Tibial nerve (tissue), 4 donors: ENCODE results near the gene SAMD14.

Experiments used
- EP300 ChIP-seq, 2 donors: sonication (generic); formaldehyde crosslinking; IDR thresholded peaks; one replicate each; pipeline ENCODE4 v1.6.1; 2017; ENCODE audit warnings: antibody characterized with exemption in 2 of 2, mild to moderate bottlenecking in 1 of 2
- TF ChIP-seq, protein P1 (sequence below), 5 experiments: fragments of 200-600 bp in 3 of 5; fragments of 450-650 bp in 2 of 5; sonication (generic) in 3 of 5; IDR thresholded peaks; one replicate each; pipeline ENCODE4 v1.5.1; 2016 to 2019; ENCODE audit warnings: antibody characterized with exemption in 5 of 5, mild to moderate bottlenecking in 3 of 5, moderate library complexity in 2 of 5

DNA sequence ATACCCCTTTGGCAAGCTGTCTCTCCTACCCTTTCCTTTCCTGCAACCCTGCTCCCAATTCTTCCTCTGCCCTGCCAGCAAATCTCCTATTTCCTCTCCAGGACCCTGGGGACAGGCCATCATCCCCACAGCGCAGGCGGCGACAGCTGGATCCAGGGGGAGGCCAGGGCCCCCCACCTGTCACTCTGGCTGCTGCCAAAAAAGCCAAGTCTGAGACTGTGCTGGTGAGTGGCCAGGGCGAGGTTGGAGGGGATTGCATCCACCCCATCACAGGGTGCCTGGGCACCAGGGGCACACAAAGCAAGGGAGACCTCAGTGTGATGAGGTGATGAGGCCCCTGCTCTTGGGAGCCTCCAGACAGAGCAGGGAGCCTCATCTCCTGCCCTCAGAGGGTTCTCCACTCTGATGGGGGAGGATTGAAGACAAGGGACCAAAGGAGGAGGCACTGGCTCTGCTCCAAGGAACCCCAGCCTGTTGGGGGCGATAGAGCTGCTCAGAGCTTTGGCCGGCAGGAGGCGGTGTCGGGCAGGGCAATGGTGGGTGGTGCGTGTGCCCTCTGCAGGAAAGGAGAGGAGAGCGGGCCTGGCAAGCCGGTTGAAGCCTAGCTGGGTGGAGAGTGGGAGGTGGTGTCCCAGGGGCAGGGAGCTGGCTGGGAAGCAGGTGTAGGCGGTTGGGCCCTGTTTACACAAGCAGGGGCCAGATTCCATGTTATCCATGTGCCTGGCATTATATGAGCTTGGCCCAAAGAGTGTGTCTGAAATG is 50.4 kb downstream of the SAMD14 start:
- TF ChIP-seq, protein P1, sequence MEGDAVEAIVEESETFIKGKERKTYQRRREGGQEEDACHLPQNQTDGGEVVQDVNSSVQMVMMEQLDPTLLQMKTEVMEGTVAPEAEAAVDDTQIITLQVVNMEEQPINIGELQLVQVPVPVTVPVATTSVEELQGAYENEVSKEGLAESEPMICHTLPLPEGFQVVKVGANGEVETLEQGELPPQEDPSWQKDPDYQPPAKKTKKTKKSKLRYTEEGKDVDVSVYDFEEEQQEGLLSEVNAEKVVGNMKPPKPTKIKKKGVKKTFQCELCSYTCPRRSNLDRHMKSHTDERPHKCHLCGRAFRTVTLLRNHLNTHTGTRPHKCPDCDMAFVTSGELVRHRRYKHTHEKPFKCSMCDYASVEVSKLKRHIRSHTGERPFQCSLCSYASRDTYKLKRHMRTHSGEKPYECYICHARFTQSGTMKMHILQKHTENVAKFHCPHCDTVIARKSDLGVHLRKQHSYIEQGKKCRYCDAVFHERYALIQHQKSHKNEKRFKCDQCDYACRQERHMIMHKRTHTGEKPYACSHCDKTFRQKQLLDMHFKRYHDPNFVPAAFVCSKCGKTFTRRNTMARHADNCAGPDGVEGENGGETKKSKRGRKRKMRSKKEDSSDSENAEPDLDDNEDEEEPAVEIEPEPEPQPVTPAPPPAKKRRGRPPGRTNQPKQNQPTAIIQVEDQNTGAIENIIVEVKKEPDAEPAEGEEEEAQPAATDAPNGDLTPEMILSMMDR (IDR thresholded peaks at IDR 0.05): peak; percentile 22 to 55 (median 41)
- TF ChIP-seq EP300 (IDR thresholded peaks at IDR 0.05): no peak
